CD4-positive, alpha-beta T cell treated with Interleukin-4 for 1 hour (primary cell): Measurements from ENCODE around the gene OR2C3.
A peak's percentile ranks its signal among the peaks of the same experiment; 100 is the strongest.
"Not testable (repeated sequence)": the region's sequence is repeated elsewhere in the genome, so short reads cannot be mapped to it uniquely, and the experiment has no call there.

Source experiments
- DNase-seq, 2 donors: peaks; one replicate each; pipeline ENCODE4 v3.0.0-alpha.2; 2020 to 2022

Gene OR2C3

DNA sequence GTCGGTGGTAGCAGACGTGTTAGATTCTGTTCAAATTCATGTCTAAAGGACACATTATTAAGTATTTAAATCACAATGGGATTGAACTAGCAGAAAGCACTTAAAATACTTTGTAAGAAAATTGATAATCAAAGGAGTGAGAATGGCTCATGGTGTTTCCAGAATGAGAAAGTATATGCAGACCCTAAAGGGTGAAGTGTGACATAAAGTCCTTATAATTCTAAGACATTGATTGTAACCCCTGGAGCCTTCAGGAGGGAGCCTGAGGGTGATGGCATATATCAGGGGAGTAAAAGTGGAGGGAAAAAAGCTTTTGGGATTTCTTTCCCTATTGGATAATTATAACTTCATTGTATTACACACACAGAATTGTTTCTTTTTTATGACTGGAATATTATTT lies at the start of gene OR2C3:
OR2C3 (minus strand) TSS at position 101 of the 400 bp plus-strand sequence. CDS start 3,929 bp downstream, outside the sequence.
- DNase-seq, result no peak

DNA sequence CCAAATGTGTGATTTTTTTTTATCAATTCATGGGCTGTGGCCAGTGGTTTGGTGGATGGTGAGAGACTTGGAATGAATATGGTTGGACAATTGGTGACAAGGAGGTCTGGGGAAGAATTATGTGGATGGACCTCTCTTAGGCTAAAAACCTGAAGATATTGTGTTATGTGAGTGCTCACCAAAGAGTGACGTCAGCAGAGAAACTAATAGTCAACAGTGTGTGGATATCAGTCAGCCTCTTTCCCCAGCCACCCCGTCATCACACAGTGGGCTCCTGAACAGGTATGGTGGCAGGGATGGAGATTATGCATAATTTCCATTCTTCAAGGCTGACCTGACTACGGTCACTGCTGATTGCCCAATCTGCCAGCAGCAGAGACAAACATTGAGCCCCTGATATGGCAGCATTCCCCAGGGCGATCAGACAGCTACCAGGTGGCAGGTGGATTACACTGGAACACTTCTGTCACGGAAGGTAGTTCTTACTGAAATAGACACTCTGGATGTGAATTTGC lies 42.8 kb upstream of the OR2C3 start:
- DNase-seq, result no peak

DNA sequence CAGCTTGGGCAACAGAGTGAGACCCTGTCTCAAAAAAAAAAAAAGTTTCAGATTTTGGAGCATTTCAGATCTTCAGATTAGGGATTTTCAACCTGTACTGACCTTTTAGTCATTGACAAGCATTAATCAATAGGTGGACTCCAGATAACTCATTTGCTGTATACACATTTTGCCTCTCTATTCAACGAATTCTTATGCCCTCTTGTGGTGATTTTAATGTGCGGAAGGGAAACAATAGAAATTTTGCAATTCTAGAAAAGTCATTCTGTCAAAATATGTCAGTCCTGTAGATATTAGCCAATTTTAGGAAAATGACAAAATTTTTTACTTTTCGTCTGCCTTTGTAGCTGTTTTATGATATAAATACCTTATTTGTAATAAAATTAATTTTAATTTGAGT lies 40.3 kb upstream of the OR2C3 start:
- peak in 1 of 2 donors; percentile 18 for DNase-seq

DNA sequence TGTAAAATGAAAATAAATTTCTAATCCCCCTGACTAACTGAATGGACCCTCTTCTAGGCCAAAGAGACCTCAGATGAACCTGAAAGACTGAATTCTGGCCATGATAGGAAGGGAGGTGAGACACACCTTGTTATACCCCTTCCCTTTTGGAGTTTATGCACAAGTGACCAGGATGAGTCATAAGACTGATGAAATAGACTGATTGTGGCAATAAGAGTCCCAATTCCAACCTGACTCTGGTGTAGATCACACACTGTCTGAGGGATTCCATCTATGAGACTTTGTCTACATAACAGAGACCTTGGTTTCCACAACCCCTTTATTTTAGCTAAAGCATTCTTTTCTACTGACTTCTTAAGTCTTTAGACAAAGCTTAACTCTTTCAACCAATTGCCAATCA lies 38.4 kb upstream of the OR2C3 start:
- DNase-seq, result no peak

DNA sequence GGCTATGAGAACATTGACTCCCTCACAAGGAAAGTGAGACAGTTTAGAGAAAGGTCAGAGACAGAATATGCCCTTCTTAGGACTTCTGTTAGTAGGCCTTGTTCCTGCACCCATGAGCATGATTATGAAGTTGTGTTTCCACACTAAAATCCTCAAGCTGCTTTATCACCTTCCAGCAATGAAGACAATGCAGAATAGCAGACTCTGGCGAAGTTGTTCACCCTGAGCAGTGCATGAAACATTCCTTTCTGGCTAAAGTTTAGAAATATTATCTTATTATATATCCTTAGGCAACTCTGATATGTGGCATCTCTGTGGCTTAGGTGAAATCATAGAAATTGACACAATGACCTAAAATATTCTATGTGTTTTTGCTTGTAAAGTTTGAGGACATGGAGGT lies 38.0 kb upstream of the OR2C3 start:
- DNase-seq, result no peak

DNA sequence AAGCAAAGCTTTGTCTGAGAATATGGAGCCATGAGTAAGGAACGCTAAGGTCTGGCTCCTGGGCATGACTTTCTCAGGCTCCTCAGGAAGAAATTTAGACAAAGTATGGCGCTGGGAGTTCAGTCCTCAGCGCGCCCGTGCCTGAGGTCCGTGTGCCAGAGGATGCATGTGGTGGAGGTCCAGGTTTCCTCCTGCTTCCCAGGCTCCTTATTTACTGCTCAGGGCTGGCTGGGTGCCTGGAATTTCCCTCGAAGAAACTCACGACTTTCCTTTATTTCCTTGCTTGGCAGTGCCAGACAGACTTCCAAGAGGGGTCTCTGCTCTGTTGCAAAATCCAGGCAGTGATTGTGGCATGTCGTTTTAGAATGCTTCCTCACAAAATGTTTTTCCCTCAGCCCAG lies 26.0 kb upstream of the OR2C3 start:
- no peak for DNase-seq

DNA sequence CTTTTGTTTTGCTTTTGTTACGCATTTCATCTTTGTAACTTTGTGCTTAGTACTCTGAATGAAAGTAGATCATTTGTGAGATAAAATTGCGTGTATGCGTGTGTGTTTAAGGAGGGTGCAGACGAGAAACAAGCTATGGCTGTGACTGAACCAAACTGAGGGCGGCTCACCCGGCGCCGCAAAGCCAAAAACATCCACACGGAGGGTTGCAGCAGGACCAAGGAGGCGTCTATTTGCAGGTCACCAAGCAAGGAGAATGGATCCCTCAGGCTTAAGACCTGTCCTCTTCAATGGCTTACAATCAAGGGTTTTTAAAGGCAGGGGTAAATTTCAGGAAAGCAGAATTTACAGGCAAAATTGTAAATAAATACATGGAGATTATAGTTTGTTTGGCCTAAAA lies 25.5 kb upstream of the OR2C3 start:
- DNase-seq, result no peak

DNA sequence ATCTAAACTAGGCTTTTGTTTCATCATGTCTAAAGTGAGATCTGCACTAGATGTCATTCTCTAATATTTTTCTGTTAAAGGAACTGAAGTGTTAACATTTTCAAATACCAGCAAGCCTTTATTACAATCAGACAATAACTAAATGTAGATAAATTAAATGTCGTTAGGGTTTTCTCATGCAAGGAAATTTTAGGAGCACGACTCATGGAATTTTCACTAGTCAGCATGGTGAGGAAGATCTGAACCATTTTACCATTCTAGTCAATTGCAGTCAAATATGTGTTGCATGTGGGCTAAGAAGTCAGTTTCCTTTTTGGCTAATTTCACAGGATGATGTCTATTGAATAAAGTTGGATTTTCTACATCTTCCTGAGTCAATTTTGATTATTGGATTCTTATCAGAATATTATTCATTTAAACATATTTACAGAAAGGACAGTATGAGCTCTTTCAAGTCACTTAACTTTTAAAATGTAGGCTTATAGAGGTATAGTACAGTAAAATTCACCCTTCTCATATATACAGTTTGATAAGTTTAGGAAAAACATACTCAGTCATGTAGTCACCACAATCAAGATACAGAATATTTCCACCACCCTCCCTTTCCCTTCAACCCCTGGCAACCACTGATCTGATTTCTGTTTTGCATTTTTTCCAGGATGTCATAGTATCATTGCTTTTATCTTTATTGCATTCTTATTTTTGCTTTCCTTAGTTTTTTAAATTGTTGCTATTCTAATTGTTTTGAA lies 21.9 kb upstream of the OR2C3 start:
- no peak for DNase-seq

DNA sequence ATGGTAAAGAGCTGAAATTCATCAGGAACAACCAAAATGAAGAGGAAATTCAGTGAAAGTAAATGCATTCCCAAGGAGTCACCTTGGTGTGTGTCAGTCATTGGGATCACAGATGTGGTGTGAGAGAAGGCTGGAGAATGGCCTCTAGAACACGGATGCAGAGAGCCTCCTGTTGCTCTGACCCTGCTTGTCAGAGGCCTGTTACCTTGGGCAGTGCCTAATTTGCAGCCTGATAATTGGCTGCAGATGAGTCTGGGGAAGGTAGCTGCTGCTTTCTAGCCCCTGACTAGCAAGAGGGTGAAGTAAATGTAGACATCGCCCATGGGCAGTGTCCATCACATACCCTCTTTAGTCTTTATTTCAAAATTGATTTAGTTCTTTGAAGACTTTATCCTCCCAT lies 16.0 kb upstream of the OR2C3 start:
- DNase-seq, result no peak

DNA sequence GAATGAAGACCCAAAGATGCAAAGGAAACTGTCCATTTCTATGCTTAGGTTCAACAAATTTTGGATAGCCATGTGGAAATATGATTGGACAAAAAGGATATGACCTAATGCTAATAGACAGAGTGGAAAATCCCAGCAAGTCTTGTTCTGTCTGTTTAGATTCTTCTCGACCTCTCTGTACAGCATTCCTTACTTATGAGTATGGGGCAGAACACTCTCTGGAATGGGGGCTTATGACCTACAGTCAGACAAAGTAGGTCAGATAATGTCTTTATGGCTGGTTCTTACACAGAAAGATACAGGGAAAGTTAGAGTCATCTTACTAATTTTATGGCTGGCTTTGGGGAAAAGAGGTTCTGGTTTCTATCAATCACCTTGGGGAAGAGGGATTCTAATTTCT lies 15.5 kb upstream of the OR2C3 start:
- DNase-seq, result no peak

DNA sequence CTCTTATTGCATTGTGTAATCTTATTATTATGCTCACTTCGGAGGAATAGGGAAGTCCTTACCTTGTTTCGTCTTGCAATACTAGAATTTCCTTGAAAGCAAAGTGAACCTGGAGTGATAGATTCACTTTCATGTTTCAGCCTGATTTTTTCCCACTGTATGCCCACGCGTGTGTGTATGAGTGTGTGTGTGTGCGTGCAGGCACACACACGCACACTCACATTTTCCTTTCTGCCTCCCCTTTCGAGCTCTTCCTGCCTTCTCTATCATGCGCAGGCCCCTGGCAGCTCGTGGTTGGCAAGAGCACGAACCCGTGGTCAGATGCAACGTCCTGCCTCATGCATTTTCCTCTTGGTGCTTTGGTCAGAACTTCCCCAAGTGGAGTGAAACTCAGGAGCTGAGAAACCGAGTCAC lies 12.5 kb upstream of the OR2C3 start, which contains the start of gene GCSAML:
GCSAML (plus strand) TSS at position 366 of the 414 bp plus-strand sequence. CDS start 58 bp downstream, outside the sequence.
- DNase-seq, result no peak

DNA sequence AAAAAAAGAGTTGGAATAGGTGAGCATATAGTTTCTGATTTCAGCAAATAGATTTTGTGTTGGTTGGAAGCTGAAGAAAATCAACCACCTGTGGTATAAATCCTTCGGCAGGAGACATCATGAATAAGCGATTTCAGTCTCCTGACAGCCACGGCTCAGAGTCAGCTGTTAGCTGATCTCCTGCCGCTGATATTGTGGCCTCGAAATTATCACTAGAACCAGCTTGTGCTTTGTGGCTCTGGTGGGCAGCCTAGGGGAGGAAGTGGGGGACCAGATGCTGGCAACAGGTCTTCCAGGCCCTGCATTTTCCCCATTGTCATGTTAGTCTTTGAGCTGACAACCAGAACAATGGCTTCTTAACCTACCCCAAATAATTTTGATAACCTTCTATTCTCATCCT lies 11.9 kb upstream of the OR2C3 start:
- peak in 1 of 2 donors; percentile 33 for DNase-seq

DNA sequence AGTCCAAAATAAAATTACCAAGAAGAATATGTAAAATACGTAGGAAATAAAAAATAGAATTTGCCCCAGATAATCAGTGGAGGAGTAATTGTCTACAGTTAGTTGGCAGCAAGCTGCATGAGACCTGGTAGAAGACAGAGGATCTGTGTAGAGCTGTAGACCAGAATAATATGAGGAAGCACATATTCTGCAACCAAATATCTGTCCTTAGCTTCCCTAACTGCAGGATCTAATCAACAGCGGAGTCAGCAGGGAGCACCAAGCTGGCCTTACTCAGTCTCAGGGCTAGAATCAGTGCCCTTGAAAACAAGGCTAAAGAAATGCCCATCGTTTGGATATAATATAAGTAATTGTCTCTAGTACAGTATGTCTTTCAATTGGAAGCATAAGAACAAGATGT lies 6.6 kb upstream of the OR2C3 start:
- no peak for DNase-seq

DNA sequence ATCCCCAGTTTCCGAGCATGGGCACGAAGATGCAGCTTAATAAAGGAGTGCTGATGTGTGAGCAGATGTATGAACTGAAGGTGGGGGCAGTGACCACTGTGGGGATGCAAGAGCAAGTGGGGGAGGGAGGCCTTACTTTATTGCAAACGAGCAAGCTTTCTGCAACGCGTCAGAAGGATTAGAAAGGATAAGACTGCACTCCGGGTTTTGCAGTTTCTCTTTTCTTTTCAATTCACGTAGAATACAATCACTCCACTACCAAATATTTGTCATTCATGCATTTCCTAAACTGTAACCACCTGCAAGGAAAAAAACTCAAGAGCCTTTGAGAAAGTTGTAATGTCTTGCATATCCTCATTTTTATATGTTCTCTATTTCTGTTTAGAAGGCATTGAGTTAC lies 4.3 kb upstream of the OR2C3 start:
- DNase-seq, result no peak

DNA sequence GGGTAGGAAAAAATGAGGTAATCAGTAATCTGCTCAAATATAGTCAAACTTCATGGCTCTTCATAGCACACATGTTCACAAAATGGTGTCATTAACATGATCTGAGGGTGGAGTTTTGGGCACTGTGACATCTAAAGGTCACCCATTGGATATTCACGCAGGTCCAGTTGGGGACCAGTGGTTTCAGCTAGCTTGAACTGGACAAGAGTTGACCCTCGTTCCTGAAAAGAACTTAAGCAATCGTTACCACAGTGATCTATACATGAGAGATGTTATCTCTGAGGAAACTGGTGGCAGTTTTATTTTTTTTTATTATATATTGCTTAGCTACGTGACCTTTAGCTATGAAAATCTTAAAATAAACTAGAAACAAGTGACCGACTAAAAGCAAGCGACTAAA lies 3.0 kb upstream of the OR2C3 start:
- DNase-seq, result no peak

DNA sequence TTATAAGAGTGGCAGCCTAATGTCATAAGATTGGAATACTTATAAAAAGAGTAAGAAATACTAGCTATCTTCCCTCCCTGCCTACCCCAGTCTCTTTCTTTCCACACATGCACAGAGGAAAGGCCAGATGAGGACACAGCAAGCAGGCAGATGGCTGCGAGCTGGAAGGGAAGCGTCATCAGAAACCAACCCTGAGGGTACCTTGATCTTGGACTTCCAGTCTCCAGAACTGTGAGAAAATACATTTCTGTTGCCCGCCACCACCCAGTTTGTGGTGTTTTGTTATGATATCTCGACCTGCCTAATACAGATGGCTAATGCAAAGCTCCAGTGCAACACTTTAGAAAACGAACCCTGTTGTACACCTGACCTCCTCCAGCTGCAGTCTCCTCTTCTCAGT lies 2.3 kb upstream of the OR2C3 start:
- DNase-seq, result no peak

DNA sequence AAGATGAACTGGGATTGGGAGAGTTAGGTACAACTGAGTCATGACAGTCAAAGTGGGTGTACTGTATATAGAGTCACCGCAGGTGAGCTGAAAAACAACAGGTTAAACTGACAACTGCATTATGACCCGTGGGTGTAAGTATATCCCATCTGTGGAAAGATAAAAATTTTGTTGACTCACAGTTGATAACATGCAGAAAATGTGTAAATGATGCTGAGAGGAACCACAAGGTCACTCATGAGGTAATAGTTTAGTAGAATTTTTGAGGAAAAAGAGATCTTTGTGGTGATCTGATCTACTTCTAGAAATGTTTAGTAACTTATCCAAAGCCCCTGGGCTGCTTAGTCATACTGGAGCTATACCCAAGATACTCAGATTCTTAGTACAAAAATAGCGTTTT lies 838 bp downstream of the OR2C3 start:
- DNase-seq, result no peak

DNA sequence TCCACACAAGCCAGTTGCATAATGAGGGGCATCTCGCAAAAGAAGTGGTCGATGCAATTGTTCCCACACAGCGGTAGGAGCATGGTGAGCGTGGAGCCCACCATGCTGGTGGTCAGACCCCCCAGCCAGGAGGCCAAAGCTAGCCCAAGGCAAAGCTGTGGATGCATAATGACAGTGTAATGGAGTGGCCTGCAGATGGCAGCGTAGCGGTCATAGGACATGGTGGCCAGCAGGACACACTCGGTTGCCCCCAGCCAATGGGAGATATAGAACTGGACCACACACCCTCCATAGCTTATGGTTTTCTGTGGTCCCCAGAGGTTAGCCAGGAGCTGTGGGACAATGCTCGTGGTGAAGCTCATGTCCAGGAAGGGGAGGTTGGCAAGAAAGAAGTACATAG lies 4.3 kb downstream of the OR2C3 start:
- no peak for DNase-seq

DNA sequence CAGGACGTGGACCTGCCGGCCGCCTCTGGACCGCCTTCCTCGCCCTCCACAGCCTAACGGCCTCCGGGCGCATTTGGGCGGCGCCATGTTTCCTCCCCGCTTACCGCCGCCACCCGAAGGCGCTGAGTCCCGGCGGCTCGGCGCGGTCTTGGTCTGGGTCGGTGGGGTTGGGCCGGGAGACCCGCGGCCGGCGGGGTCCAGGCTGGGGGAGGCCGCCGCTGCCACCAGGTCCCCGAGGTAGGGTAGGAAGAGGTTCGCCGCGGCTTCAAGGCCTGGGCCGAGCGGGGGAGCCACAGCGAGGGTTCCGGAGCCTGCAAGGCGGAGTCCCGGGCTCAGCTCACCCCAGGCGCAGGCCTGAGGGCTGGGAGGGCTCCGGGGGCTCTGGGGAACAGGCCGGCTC lies 5.5 kb downstream of the OR2C3 start:
- DNase-seq, result no peak

DNA sequence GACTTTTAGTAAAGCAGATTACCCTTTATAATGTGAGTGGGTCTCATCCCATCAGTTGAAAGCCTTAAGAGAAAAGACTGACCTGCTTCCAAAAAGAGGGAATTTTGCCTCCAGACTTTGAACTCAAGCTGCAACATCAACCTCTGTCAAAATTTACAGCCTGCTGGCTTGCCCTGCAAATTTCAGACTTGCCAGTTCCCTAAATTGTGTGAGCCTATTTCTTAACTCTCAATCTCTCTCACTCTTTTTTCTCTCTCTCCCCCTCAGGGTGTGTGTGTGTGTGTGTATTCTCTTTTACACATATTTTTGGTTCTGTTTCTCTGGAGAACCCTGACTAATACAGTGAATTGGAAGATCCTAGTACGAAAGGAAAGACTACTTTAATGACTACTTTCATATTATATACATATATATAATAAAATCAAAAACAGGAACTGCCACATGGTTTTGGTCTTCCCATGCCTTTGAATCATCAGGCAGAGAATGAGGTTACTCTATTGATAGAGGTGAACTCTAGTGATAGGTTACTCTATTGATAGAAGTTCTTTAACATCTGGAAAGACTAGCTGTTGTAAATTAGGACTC lies 6.4 kb downstream of the OR2C3 start:
- no peak for DNase-seq

DNA sequence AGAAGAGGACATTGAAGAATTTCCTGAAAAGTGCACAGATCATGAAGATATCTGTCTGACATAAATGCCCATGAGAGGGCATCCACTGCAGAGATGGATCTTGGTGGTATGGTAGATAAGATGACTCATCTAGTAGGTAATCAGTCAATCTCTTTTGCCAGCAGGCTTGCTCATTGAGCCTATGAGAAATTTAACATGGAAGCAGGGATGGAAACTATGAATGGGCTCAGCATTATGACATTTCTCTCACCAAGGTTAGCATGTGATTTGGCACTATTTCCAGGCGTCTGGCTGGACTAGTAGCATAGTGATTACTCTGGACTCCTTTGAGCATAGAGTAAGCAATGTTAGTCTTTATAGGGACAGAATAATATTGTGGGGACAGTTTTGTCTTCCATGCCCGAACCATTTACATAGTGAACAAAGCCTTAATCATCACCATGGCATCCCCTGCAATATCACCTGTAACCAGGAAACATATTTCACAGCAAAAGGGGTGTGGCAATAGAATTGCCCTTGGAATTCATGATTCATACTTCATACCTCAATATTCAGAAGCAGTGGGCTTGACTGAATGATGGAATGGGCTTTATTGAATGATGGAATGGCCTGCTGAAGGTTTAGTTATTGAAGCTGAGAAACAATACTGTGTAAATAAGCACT lies 7.3 kb downstream of the OR2C3 start:
- no peak for DNase-seq

DNA sequence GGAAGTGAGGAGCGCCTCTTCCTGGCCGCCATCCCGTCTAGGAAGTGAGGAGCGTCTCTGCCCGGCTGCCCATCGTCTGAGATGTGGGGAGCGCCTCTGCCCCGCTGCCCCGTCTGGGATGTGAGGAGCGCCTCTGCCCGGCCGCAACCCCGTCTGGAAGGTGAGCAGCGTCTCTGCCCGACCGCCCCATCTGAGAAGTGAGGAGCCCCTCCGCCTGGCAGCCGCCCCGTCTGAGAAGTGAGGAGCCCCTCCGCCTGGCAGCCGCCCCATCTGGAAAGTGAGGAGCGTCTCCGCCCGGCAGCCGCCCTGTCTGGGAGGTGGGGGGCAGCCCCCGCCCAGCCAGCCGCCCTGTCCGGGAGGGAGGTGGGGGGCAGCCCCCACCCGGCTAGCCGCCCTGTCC lies 14.4 kb downstream of the OR2C3 start:
- DNase-seq, result not testable (repeated sequence)

DNA sequence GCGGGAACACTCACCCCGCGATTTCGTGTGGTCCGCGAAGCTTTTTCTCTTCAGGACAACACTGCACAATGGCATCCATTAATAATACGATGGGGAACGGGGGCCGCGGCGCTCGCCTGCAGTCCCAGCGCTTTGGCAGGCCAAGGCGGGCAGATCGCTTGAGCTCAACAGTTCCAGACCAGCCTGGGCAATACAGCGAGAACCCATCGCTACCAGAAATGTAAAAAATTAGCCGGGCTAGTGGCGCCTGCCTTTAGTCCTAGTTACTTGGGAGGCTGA lies 17.7 kb downstream of the OR2C3 start:
- no peak for DNase-seq
